KMS-11 (cell line): Measurements from ENCODE around the gene PDE4A.
"Not testable (repeated sequence)": the region's sequence is repeated elsewhere in the genome, so short reads cannot be mapped to it uniquely, and the experiment has no call there.

Experiments
- H2AFZ ChIP-seq: fragments of 200-600 bp; sonication (generic); 2 replicates; pipeline ENCODE4 v1.6.1; 2016; ENCODE audit warnings: antibody characterized with exemption, mixed run types, low read depth
- H3K27ac ChIP-seq: fragments of 200-600 bp; sonication (generic); 2 replicates; pipeline ENCODE4 v1.6.1; 2016; ENCODE audit warnings: mild to moderate bottlenecking, mixed run types
- H3K27me3 ChIP-seq: fragments of 200-600 bp; sonication (generic); 2 replicates; pipeline ENCODE4 v1.6.1; 2017; ENCODE audit warnings: mild to moderate bottlenecking, low read depth, mixed run types, moderate library complexity; ENCODE audit not compliant: insufficient read depth
- H3K36me3 ChIP-seq: fragments of 200-600 bp; sonication (generic); 2 replicates; pipeline ENCODE4 v1.6.1; 2017; ENCODE audit warnings: mild to moderate bottlenecking, mixed run types; ENCODE audit not compliant: insufficient read depth
- H3K4me1 ChIP-seq: fragments of 200-600 bp; sonication (generic); 2 replicates; pipeline ENCODE4 v1.6.1; 2016; ENCODE audit warnings: mild to moderate bottlenecking, low read depth, mixed run types; ENCODE audit not compliant: poor library complexity, severe bottlenecking
- H3K4me2 ChIP-seq: fragments of 200-600 bp; sonication (generic); 2 replicates; pipeline ENCODE4 v1.7.0; 2016; ENCODE audit warnings: mild to moderate bottlenecking, mixed run types
- H3K4me3 ChIP-seq: fragments of 200-600 bp; sonication (generic); IDR thresholded peaks from 2 replicates; pipeline ENCODE4 v1.6.1; 2017; ENCODE audit warnings: low read depth, low read length, mixed read lengths; ENCODE audit not compliant: insufficient read depth
- H3K79me2 ChIP-seq: fragments of 200-600 bp; sonication (generic); 2 replicates; pipeline ENCODE4 v1.6.1; 2016; ENCODE audit warnings: low read depth, mixed run types; ENCODE audit not compliant: insufficient read depth
- H3K9ac ChIP-seq: fragments of 200-600 bp; sonication (generic); 2 replicates; pipeline ENCODE4 v1.6.1; 2016; ENCODE audit warnings: mild to moderate bottlenecking, mixed run types
- H4K20me1 ChIP-seq: fragments of 200-600 bp; sonication (generic); 2 replicates; pipeline ENCODE4 v1.6.1; 2016; ENCODE audit warnings: mild to moderate bottlenecking, mixed run types; ENCODE audit not compliant: insufficient read depth
- TF ChIP-seq, protein P1 (sequence below): fragments of 200-600 bp; sonication (generic); conservative IDR thresholded peaks from 2 replicates; pipeline ENCODE4 v1.6.1; 2017; ENCODE audit warnings: low read depth, mild to moderate bottlenecking, antibody characterized with exemption, low read length, moderate library complexity, mixed read lengths

PDE4A gene

DNA sequence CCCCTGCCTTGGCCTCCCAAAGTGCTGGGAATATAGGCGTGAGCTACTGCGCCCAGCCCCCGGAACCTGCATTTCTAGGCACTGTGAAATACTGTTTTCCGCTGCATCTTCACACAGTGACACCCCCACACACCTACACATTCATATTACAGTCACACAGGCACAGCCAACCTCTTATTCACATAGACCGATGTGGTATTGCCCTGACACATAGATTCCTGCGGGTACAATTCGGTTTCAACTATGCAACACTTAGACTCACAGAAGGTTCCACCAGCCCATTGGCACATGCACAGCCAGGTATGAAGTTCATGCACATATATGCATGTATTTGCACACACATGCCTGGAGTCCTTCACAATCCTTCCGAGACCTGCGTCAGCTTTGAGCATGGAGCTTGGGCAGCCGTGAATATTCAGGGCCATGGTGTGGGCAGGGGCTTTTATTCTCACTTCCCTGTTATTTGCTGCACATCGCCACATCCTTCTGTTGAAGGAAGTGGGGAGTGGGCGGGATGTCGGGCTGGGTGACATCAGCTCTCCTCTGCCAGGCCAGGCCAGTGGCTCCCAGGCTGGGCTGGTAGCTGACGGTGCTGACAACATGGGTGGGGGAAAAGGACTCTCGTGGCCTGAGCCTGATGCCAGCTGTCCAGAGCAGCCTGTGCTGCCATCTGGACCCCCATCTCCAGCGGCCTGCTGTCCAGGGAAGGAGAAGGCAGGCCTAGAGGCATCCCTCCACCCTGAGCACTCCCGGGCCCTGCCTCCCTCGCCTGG lies 11.6 kb upstream of the PDE4A start:
- TF ChIP-seq, protein P1, sequence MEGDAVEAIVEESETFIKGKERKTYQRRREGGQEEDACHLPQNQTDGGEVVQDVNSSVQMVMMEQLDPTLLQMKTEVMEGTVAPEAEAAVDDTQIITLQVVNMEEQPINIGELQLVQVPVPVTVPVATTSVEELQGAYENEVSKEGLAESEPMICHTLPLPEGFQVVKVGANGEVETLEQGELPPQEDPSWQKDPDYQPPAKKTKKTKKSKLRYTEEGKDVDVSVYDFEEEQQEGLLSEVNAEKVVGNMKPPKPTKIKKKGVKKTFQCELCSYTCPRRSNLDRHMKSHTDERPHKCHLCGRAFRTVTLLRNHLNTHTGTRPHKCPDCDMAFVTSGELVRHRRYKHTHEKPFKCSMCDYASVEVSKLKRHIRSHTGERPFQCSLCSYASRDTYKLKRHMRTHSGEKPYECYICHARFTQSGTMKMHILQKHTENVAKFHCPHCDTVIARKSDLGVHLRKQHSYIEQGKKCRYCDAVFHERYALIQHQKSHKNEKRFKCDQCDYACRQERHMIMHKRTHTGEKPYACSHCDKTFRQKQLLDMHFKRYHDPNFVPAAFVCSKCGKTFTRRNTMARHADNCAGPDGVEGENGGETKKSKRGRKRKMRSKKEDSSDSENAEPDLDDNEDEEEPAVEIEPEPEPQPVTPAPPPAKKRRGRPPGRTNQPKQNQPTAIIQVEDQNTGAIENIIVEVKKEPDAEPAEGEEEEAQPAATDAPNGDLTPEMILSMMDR, result no peak
- no peaks in the 10 kb centered on the region for H3K36me3 ChIP-seq
- H2AFZ ChIP-seq, result no peak overlapping the region
- H4K20me1 ChIP-seq, result no peaks in the 10 kb centered on the region
- peaks cover 11% of the 10 kb centered on the region; the same call in 1 of the 2 replicates for H3K79me2 ChIP-seq
- H3K9ac ChIP-seq, result no peak overlapping the region
- no peak overlapping the region for H3K27ac ChIP-seq
- H3K4me2 ChIP-seq, result no peak overlapping the region
- H3K4me1 ChIP-seq, result peaks cover 58% of the 10 kb centered on the region
- H3K27me3 ChIP-seq, result no peaks in the 10 kb centered on the region
- no peak overlapping the region for H3K4me3 ChIP-seq

DNA sequence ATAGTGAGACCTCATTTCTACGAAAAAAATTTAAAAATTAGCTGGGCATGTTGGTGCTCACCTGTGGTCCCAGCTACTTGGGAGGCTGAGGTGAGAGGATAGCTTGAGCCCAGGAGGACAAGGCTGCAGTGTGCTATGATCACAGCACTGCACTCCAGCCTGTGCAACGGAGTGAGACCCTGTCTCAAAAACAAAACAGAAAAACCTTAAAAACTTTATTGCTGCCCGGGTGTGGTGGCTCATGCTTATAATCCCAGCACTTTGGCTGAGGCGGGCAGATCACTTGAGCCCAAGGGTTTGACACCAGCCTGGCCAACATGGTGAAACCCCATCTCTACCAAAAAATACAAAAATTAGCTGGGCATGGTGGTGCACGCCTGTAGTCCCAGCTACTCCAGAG lies 9.1 kb upstream of the PDE4A start:
- H3K79me2 ChIP-seq, result peaks cover 11% of the 10 kb centered on the region; the same call in 1 of the 2 replicates
- H2AFZ ChIP-seq, H3K4me3 ChIP-seq, H3K36me3 ChIP-seq, H4K20me1 ChIP-seq, H3K27me3 ChIP-seq: not testable (repeated sequence)
- peak overlapping the region; percentile 91; the same call in 1 of the 2 replicates for H3K4me2 ChIP-seq
- peak overlapping the region; percentile 100 for H3K27ac ChIP-seq
- H3K4me1 ChIP-seq, result peaks cover 74% of the 10 kb centered on the region
- peak overlapping the region; percentile 73; the same call in 1 of the 2 replicates for H3K9ac ChIP-seq

DNA sequence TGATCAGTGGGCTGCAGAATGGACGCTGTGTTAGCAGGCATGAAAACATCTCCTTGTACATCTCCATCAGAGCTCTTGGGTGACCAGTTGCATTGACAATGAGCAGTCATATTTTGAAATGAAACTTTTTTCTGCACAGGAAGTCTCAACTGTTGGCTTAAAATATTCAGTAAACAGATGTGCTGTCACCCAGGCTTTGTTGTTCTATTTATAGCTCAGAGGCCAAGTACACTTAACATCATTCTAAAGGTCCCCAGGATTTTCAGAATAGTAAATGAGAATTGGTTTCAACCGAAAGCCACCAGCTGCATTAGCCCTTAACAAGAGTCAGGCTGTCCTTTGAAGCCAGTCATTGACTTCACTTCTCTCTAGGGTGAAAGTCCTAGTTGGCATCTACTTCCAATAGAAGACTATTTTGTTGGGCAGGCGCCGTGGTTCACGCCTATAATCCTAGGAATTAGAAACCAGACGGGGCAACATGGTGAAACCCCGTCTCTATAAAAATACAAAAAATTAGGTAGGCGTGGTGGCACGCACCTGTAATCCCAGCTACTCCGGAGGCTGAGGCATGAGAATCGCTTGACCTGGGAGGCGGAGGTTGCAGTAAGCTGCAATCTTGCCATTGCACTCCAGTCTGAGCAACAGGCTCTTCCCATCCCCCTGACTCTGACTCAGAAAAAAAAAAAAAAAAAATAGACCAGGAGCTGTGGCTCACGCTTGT lies 7.9 kb upstream of the PDE4A start:
- Histone ChIP-seq H3K27me3 (no peaks in the 10 kb centered on the region), H3K27ac (peak overlapping the region; percentile 100), H3K4me3 (no peak overlapping the region), H3K36me3 (no peaks in the 10 kb centered on the region), H2AFZ (no peak overlapping the region), H3K9ac (peak overlapping the region; percentile 73; the same call in 1 of the 2 replicates), H3K79me2 (peaks cover 11% of the 10 kb centered on the region; the same call in 1 of the 2 replicates), H3K4me1 (peaks cover 77% of the 10 kb centered on the region), H4K20me1 (no peaks in the 10 kb centered on the region), H3K4me2 (peak overlapping the region; percentile 91)
- TF ChIP-seq, protein P1, result no peak

DNA sequence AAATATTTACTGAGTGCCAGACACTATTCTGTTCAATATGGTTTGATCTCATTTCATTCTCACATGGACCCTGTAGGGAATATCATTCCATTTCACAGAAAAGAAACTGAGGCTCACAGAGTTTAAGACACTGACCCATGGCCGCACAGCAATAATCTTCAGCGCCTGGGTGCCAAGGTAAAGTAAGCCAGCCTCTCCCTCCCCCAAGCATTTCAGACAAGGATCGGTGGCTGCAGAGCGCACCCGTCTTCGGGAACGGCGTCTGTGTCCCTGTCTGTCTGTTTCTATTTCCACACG lies 4.3 kb upstream of the PDE4A start:
- peaks cover 11% of the 10 kb centered on the region; the same call in 1 of the 2 replicates for H3K79me2 ChIP-seq
- H4K20me1 ChIP-seq, result no peaks in the 10 kb centered on the region
- no peaks in the 10 kb centered on the region; the same call in 1 of the 2 replicates for H3K27me3 ChIP-seq
- TF ChIP-seq, protein P1, result no peak
- H3K27ac ChIP-seq, result peak overlapping the region; percentile 78
- H3K9ac ChIP-seq, result peak overlapping the region; percentile 75
- peak overlapping the region; percentile 47; the same call in 1 of the 2 replicates for H2AFZ ChIP-seq
- H3K36me3 ChIP-seq, result no peaks in the 10 kb centered on the region
- H3K4me3 ChIP-seq, result no peak overlapping the region
- peaks cover 65% of the 10 kb centered on the region for H3K4me1 ChIP-seq
- peak overlapping the region; percentile 61 for H3K4me2 ChIP-seq
